Measurements from ENCODE around the gene DRAP1.

Gene DRAP1

DNA sequence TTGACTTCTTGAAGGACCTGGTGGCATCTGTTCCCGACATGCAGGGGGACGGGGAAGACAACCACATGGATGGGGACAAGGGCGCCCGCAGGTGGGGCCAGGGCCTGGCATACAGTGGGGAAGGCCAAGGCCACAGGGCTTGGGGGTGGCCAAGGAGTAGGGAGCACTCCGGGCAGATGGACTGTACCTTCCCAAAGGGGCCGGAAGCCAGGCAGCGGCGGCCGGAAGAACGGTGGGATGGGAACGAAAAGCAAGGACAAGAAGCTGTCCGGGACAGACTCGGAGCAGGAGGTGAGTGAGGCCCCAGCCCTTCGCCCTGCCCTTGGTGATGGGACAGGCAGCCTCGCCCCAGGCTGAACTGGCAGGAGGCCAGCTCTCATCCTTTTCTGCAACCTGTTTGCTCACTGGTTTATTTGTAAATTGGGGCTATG, 1.2 kb downstream of the DRAP1 start:
- no peak for TF ChIP-seq ZFX (IDR thresholded peaks at IDR 0.05; ENCODE audit: borderline replicate concordance)
- TF ChIP-seq, protein P1, sequence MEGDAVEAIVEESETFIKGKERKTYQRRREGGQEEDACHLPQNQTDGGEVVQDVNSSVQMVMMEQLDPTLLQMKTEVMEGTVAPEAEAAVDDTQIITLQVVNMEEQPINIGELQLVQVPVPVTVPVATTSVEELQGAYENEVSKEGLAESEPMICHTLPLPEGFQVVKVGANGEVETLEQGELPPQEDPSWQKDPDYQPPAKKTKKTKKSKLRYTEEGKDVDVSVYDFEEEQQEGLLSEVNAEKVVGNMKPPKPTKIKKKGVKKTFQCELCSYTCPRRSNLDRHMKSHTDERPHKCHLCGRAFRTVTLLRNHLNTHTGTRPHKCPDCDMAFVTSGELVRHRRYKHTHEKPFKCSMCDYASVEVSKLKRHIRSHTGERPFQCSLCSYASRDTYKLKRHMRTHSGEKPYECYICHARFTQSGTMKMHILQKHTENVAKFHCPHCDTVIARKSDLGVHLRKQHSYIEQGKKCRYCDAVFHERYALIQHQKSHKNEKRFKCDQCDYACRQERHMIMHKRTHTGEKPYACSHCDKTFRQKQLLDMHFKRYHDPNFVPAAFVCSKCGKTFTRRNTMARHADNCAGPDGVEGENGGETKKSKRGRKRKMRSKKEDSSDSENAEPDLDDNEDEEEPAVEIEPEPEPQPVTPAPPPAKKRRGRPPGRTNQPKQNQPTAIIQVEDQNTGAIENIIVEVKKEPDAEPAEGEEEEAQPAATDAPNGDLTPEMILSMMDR (IDR thresholded peaks at IDR 0.05), result no peak
- H3K27ac ChIP-seq, result peak overlapping the region; percentile 83

DNA sequence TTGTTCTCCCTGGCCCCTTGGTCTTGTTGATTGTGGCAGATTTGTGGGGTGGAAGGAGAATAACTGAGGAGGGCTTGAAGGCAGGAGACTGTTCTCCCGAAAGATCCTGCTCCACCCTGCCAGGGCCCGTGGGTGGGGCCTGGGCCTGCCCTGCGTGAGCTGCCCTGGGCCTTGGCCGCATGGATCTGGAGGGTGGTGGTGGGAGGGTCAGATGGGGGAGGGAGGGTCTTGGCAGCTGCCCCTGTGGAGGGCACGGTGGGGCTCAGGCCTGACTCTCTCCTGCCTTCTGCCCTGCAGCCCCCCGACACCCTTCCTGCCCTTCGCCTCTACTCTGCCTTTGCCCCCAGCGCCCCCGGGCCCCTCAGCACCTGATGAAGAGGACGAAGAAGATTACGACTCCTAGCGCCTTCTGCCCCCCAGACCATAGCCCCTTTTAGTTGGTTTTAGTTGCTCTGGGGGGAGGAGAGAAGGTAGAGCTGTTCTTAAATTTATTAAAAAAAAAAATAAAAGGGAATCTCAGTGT, 1.9 kb downstream of the DRAP1 start:
- TF ChIP-seq, protein P1 (IDR thresholded peaks at IDR 0.05), result no peak
- no peak for TF ChIP-seq ZFX (IDR thresholded peaks at IDR 0.05; ENCODE audit: borderline replicate concordance)
- H3K27ac ChIP-seq, result no peak overlapping the region

DNA sequence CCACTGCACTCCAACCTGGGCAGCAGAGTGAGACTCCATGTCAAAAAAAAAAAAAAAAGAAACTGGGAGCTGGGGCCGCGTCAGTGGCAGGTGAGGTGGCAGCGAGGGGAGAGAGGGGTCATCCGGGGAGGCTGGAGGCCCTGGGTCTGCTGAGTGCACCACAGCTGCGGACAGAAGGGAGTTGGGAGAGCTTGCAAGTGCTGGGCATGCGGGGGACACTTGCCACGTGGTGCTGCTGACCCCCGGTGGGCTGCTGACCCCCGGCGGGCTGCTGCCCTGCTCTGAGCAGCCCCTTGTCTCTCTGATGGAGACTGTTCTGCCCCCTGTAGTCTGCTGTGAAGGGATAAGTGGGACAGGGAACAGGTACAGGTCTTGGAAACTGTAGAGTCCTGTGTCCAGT, 2.6 kb downstream of the DRAP1 start:
- no peak overlapping the region for H3K27ac ChIP-seq
- TF ChIP-seq ZFX (IDR thresholded peaks at IDR 0.05; ENCODE audit: borderline replicate concordance), result no peak
- TF ChIP-seq, protein P1 (IDR thresholded peaks at IDR 0.05), result no peak

DNA sequence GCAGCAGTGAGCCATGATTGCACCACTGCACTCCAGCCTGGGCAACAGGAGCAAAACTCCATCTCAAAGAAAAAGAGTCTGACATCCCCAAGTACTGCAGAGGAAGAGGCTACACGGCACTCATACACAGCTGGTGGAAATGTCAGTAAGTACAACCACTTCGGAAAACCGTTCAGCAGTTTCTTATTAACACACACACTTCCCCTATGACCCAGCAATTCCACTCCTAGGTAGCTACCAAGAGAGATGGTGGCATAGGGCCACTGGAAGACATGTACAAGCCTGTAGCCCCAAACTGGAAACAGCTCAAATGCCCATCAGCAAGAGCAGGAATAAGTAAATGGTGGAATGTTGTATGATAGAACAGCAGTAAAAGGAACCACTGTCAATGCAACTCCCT, 3.3 kb downstream of the DRAP1 start:
- TF ChIP-seq, protein P1 (IDR thresholded peaks at IDR 0.05), result no peak
- TF ChIP-seq ZFX (IDR thresholded peaks at IDR 0.05; ENCODE audit: borderline replicate concordance), result no peak
- no peak overlapping the region for H3K27ac ChIP-seq

DNA sequence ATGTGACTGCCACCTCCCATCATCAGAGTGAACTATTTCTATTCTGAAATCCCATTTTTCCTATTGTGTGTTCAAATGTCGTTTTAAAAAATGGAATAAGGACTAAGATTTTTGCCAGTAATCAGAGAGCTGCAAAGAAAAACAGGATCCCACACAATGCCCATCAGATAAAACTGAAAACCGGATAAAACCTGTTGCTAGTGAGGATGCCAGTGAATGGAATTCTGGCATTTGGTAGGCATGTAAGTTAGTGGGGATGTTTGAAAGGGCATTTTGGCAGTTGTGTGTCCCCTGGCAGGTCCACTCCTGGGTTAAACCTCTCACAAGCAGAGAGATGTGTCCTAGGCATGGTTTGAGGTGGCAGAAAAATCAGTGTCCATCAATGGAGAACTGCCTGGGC, 6.2 kb downstream of the DRAP1 start:
- H3K27ac ChIP-seq, result no peak overlapping the region
- TF ChIP-seq, protein P1 (IDR thresholded peaks at IDR 0.05), result no peak
- TF ChIP-seq ZFX (IDR thresholded peaks at IDR 0.05; ENCODE audit: borderline replicate concordance), result no peak

DNA sequence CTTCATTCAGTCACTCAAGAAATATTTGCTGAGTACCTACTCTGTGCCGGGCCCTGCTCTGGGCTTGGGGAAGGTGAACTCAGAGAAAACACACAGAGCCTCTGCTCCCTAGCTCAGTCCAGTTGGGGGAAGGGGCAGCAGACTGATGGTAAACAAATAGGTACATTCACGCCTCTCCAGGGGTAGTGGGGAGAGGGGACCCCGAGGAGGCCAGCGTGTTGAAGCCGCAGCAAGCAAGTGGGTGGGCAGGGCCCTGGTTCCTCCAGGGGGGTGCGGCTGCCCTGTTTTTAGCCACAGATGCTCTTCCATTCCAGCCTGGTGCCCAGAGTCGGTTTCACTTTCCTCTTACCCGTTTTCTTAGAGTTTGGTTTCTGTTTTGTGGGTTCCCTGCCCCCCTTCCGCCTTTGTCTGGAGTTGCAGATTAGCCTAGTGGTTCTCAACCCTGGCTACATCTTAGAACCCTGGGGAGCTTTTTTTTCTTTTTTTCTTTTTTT, 8.7 kb downstream of the DRAP1 start:
- no peak for TF ChIP-seq ZFX (IDR thresholded peaks at IDR 0.05; ENCODE audit: borderline replicate concordance)
- TF ChIP-seq, protein P1 (IDR thresholded peaks at IDR 0.05), result no peak
- no peak overlapping the region for H3K27ac ChIP-seq

DNA sequence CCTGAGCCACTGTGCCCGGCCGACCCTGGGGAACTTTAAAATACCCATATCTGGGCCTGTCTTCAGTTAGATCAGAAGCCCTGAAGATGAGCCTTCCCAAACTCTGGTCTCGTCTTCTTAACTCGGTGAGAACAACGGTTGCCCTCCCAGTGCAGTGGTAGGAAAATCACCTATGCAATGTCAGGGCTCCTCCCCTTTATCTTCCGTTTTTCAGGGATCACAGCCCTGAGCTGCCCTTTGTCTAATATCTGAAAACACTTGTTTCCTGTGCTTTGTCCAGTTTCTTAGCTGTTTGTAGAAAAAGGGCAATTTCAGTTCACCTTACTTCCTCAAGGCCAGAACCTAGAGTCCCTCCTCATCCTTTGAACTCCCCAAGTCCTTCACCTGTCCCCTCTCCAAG, 9.4 kb downstream of the DRAP1 start:
- no peak for TF ChIP-seq ZFX (IDR thresholded peaks at IDR 0.05; ENCODE audit: borderline replicate concordance)
- TF ChIP-seq, protein P1 (IDR thresholded peaks at IDR 0.05), result no peak
- H3K27ac ChIP-seq, result no peak overlapping the region

Data from 22Rv1 (cell line).